GM21576 (cell line): ENCODE results near the gene GAD1.

Experiments
- ATAC-seq: cut with Tn5 transposase; IDR thresholded peaks from one replicate; pipeline ENCODE4 v1.9.1; 2021; ENCODE audit warnings: mild to moderate bottlenecking, moderate library complexity; ENCODE audit not compliant: unreplicated experiment

Gene GAD1

DNA sequence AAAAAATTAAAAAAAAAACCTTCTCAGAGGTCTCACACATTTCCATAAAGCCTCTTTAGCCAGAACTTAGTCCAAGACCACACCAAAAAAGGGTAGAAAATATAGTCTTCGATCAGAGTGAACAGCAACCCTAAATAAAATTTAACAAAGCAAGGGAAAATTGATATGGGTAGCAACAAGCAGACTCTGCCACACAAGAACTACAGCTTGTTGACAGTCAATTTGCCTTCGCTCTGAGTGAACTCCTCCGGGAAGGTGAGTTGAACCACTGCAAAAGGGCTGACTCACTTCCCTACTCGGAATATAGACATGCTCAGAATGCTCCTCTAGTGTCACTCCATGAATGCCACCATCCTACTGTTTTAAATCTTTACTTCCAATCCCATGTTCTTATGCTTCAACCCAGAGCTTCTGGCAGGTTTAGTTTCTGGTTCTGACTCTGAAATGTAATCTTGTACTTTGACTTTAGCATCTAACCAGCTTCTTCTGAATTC, 24.1 kb downstream of the GAD1 start:
- no peak for ATAC-seq

DNA sequence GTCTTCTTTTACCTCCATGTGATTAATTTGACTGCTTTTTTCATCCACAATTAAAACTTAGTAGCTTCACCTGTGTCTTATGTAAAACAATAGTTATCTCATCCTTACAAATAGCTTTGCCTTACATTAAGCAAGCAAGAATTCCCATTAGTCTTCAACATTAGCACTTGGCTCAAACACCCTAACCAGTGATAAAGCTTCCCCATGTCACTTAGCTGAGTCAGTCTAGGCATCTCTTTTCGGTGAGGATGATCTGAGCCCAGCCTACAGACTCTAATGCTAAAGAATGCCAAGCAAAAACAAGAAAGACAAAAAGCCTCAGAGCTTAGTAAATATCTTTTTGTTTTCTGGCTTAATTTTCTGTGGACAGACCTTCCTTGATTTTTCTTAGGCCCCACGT, 26.1 kb downstream of the GAD1 start:
- ATAC-seq: no peak

DNA sequence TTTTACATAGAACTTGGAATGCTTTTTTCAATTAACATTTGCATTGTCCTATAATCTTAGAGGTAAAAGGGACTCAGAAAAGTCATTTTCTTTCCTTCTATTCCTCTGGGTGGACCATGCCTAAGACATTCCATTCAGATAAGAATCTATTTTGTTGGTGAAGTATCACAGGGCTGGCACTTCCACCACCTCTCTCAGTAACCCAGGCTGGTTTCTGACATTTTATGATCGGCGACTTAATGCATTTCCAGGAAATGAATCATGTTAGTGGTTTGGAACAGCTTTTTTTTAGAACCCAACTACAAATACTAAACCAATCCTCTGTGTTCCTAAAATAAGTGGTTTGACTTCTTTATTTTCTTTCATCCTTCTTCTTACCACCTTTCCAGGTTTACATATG, 27.0 kb downstream of the GAD1 start:
- no peak for ATAC-seq

DNA sequence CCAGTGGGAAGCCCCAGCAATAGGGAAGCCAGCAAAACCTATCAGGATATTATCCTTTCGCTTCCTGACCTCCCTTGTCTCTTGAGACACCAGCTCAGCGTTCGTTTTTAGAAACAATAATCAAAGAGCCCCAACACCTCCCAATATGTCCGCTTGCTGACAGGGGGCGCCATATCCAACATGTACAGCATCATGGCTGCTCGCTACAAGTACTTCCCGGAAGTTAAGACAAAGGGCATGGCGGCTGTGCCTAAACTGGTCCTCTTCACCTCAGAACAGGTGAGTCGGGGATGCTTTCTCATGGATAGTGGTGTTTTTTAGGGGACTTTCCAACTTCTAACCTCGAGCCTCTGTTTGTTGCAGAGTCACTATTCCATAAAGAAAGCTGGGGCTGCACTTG, 28.7 kb downstream of the GAD1 start:
- ATAC-seq: no peak

DNA sequence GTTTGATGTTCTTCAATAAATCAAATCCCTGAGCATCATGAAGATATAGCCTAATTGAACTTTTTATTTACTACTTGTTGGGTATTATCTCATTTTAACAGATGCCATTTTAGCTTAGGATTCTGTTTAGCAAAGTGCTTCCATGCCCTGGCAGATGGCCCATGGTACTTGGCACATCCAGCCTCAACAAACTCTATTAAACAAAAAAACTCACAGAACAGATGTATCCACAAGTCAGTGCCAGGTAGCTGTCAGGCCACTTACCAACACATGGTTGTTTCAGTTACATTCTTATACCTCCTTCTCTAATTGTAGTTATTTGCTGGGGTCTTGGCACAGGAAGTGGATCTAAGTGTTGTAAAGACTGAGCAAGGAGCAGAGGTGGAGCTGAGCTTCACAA, 29.6 kb downstream of the GAD1 start:
- ATAC-seq: no peak

DNA sequence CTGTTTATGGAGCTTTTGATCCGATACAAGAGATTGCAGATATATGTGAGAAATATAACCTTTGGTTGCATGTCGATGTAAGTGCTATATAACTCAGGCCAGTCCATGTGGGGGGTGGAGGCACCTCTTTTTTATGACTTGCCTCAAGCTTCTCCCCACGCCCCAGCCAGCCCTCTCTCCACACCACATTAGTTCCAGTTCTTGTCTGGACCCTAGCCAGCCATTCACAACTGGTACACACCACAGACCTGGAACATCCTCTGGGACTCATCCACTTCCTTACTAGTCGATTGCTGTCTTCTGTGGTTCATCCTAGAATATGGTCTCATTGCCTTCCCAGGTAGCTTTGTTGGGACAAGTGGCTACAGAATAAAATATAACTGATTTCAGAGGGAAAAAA, 31.0 kb downstream of the GAD1 start:
- ATAC-seq: no peak

DNA sequence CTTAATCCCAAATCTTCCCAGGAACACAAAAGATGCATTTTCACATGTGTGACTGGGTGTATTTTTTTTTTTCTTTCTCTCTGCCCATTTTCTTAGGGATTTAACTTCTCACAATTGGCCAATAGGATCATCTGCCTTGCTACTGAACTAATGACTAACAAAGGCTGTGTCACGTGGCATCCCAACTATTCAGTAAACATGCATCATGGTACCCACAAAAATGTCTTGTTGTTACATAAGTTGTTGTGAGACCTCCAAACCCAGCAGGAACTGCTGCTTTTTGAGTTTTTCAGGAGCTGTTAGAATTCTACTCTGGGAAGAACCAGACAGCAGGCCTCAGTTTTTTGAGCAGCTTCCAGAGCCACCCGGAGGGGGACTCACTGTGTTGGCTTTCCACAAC, 31.9 kb downstream of the GAD1 start:
- no peak for ATAC-seq

DNA sequence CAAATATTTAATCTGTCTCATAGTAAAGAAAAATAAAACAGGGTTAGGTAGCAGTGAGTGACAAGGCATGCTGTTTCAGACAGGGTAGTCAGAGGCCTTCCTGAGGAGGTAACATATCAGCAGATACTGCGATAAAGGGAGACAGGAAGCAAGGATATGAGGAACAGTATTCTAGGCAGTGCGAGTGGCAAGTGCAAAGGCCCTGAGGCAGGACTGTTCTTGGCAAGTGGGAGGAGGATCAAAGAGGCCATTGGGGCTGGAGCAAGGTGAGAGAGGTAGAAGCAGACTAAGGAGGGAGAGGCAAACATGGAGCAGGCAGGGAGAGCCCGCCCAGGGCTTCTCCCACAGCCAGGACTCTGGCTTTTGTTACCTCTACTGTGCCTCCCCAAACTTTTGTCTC, 33.6 kb downstream of the GAD1 start:
- no peak for ATAC-seq

DNA sequence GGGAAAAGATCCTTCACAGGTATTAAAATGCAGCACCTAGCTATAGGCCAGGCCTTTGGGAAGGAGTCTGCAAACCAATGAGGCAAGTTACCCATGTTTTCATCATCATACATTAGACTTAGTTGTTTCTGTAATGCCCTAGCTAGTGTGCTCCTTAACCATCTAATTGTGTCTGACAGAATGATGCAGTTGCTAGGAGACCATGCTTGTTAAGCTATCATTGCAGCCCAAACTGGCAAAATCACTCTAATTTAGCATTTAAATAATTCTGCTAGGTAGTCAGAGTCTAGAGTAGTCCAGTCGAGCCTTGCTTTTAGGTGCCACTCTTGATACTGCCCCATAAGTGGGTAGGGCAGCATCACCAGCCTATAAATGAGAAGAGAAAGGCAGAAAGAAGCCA, 34.9 kb downstream of the GAD1 start:
- no peak for ATAC-seq

DNA sequence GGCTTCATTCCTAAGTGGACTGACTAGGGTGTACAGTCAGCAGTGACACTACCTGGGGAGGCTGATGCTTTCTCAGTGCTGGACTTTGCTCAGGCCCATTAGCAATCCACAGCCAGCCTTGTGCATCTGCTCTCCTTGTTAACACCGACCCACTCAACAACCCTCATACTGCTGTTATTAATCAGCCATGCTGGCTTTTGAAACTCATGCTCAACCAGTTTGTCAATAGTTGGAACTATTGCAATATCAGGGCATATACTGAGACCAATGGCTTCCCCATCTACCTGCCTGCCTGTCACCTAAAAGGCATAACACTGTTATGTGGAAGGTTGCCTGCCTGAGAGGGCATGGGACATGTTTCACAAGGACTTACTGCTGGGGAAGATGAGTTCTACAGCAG, 39.4 kb downstream of the GAD1 start:
- no peak for ATAC-seq

DNA sequence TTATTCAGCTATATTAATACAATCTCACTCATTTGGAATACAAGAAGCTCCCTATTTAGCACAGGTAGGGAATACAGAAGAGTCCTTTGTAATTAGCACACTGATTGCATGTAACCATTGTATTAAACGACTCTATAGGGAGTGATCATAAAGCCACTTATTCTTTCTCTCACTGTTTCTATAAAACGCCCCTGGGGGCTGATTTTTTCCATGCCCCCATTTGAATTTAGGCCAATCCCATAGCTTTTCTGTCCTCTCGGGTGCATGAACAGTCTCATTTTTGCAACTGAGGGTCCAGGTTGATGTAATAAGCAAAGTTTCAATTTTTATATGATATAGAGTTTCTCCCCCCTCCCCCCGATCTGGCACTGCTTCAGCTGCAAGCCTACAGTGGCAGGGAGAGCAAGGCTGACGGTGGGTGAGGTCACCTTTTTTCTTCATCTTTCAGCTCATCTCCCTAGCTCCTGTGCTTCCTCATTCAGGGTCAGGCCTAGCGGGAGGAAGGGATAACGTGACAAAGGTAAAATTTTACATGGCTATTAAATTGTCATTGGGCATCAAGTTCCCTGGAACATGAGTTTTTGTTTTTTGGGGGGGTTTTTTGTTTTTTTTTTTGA, 45.7 kb downstream of the GAD1 start:
- ATAC-seq: no peak

DNA sequence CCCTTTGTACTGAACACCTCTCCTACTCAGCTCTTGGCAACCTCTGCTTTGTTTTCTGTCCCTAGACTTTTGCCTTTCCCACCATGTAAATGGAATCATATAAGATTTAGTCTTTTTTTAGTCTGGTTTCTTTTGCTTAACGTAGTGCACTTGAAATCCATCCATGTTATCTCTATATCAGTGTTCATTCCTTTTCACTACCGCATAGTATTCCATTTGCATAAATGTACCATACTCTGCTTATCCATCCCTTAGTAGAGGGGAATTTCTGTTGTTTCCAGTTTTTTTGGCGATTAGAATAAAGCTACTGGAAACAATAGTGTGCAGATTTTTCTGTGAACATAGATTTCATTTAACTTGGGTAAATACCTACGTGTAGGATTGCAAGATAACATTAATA, 46.4 kb downstream of the GAD1 start:
- ATAC-seq: no peak

DNA sequence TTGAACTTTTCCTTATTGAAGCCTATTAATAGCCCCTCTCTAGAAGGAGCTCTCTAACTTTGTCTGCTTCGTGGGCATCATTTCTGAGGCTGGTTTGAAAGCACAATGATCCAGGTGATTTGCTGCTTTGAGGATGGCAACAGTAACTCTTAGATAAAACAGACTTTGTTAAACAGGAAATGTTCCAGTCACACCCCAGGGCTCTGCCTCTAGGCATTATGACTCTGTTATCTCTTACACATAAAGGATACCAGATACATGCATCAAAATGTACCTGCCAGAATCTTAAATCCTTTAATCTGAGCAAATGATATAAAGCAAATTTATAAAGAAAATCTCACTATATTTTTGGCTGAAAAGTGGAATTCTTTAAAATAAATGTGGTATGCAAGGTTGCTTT, 52.3 kb downstream of the GAD1 start:
- no peak for ATAC-seq

DNA sequence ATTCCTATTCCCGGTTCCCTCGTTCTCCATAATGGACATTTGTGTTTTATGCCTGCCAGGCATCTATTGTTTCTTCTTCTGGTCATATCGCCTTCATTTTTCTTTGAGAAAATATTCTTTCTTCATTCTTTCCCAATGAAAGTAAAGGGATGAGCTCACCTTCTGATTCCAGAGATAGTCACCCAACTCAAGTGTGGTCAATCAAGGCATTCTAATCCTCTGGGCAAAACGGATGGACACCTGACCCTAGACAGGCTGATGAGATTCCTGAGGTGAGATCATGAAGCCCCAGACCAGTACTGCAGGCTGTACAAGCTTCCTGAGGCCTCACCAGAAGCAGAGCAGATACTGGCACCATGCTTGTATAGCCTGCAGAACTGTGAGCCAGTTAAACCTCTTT, 52.8 kb downstream of the GAD1 start:
- no peak for ATAC-seq

DNA sequence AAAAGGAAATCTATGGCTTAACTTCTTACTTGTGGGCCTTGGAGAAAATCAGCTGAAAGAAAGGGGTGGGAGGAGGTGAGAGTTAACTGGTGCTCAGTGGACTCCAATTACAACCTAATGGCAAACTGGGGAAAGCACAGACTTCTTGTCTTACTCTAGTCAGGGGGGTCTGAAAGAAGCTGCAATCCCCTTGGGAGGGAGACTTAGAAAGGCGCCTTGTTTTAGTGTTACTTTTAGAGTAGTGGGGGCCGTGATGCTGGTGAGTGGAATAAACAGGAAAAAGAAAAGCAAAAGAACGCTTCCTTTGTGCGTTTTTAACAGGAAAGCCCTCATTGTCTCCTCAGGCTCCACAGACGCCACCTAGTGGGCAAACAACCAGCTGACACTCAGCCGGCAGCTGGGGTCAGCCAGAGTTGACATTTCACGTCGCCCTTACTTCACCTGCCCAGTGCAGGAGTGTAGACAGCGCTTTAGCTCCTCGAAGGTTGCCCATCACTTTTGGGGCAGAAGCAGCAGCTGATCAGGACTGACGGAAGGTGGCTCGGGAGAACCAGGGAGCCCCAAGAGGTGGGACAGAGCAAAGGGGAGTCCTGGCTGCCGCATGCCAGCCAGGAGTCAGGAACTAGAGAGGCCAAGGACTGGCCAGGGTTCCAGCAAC, 56.5 kb downstream of the GAD1 start:
- peak; percentile 92 for ATAC-seq

DNA sequence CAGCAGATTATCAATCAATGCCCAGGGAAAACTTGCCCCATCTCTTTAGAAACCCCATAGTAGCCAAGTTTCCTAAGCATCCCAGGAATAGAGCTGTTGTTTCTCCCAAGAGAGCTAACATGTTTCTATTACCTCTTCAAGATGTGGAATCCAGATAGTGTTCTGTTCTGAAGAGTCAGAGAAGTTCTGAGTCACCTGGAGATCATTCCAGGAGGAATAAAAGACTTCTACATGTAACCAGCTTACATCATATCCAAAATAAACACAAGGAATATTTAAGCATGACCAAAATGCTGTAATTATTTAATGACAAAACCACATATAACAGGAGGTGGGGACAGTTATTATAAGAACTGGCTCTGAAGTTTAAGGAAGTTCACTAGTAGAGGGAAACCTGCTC, 61.4 kb downstream of the GAD1 start:
- ATAC-seq: no peak

DNA sequence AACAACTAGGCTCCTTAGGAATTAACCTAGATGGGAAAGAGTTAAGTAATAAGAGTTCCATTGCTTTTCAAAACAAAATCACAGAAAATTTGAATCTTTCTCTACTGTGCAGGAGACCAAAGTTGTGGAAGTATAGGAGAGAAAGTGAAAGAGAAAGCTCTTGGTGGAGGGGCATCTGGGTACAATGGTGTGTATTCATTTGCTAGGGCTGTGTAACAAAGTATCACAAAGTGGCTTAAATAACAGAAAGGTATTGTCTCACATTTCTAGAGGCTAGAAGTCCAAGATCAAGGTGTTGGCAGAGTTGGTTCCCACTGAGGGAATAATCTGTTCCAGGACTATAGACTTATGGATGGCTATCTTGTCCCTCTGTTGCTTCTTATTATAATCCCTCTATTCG, 61.8 kb downstream of the GAD1 start:
- no peak for ATAC-seq

DNA sequence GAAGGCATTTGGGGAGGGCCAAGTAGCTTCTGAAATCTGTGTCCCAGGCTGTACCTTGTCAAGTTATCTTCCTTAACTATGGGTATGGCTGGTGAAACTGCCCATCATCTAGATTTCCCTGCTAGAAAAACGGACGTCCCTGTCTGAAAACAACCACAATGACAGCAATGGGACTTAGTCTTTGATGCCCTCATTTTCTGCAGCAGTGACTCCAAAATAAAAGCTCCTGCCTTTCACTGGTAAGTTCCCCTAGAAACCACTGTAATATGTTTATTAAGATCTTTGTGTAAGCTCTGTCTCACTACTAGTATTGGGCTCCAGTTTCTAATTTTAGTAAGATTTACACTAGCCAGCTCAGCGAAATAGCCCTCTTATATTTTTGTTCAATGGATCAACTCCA, 65.2 kb downstream of the GAD1 start:
- no peak for ATAC-seq

DNA sequence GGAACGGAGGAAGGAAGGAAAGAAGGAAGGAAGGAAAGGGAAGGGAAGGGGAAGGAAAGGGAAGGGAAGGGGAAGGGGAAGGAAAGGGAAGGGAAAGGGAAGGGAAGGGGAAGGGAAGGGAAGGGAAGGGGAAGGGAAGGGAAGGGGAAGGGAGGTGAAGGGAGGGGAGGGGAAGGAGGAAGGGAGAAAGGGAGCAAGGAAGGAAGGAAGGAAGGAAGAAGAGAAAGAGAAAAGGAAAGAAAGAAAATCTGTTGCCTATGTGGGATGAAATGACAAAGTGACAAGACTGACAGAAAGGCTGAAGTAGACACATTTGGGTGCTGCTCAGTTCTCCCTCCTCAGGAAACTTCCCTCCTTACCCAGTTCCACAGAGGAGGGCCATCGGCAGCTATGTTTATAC, 66.1 kb downstream of the GAD1 start:
- no peak for ATAC-seq

DNA sequence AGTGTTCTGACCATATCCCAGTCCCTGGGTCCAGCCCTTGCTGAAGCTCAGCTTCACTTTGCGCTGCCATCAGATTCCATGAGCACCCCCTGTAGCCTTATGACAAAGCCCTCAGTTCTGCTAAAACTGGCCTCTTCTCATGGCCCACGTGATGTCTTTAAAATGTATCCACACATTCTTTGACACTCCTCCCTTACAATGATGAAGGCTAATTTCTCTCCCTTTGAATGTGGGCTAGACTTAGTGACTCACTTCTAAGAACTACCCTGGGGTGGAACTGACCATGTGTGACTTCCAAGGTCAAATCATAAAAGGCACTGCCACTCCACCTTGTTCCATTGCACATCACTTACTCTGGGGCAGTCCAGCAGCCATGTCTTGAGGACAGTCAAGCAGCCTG, 67.0 kb downstream of the GAD1 start:
- ATAC-seq: no peak

DNA sequence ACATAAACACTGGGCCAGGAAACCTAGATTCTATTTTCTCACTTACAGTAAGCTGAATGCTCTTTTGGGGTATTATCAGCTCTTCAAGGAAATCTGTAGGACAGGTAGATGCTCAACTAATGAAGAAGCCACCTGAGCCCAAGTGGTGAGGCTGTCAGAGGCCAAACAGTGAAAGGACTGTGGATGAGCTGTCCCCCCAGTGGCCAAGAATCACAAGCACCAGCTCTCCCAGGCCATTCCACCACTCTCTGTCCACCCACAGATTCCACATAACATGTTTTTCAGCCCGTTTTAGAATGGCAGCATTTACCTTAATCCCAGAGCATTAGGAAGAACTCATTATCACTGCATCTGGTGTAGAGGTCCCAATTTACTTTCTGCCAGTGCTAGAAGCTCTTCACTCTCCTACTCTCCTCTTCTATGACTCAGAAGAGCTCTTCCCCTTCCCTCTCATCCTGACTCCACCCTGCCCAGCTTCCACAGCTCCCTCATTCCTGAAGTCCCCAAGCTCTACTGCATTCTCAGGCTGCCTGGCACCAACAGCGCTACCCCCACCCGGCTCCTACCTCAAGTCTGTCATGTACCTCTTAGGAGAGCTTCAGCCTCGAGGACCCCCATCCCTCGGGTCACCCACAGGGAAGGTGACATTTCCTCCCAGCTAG, 68.6 kb downstream of the GAD1 start:
- ATAC-seq: no peak

DNA sequence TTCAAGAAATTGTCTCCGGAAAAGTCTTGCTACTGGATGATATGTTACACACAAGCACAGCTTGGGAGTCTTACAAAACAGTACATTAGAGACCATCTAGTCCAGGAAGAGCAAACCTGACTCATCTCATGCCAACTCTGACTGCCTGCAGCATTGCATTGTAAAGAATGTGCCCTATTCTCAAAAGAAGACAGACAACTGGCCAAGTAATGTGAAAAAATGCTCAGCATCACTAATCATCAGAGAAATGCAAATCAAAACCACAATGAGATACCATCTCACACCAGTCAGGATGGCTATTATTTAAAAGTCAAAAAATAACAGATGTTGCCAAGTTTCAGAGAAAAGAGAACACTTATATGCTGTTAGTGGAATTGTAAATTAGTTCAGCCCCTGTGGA, 69.7 kb downstream of the GAD1 start:
- no peak for ATAC-seq

DNA sequence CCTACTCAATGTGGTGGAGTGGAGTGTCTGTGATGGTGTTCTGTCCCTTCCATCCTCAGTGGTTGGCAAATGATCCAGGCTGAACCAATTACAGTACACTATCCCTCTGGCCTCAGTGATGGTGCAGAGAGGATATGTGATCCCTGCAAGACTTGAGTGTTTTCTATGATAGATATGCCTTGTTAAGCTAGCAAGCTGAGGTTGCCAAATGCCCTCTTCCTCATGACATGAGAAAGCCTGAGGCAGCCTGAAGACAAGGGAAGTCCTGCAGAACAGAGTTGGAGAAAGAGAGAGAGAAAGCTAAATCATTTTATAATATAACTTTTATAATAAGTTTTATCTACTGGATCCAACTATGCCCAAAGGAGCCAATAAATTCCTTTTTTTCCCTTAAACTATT, 70.8 kb downstream of the GAD1 start:
- ATAC-seq: no peak
